A673 (cell line): ENCODE measurements around the gene SLC25A38. TPM values are rescaled to one million over a fixed set of nuclear protein-coding genes. Genes with fewer than 3 reads are reported as not detected.
"Not testable (repeated sequence)": the region's sequence is repeated elsewhere in the genome, so short reads cannot be mapped to it uniquely, and the experiment has no call there.

Experiments used
- BruUV-seq: library from RNA; stranded (reverse); fragments of 400-500 nt; replicated peaks from 2 replicates; lab custom pipeline; 2021; lab: Mats Ljungman, UMichigan
- CTCF ChIA-PET: fragments of 300-600 bp; sonication (Branson Sonifier 250); formaldehyde crosslinking; loops from one replicate; lab custom pipeline; 2022; ENCODE audit warnings: antibody characterized with exemption; lab: Charles Lee
- POLR2A ChIA-PET: fragments of 300-600 bp; sonication (Branson Sonifier 250); formaldehyde crosslinking; loops from one replicate; lab custom pipeline; 2022; ENCODE audit warnings: antibody characterized with exemption; ENCODE audit not compliant: low non-redundant PET; lab: Charles Lee
- DNase-seq: peaks from one replicate; pipeline ENCODE4 v3.0.0-alpha.2; 2015; ENCODE audit warnings: low spot score
- H3K27ac ChIP-seq: fragments of 200-600 bp; sonication (generic); 2 replicates; pipeline ENCODE4 v1.5.1; 2016; ENCODE audit warnings: mixed run types, low read depth, mild to moderate bottlenecking, mixed read lengths, antibody characterized with exemption, low read length; ENCODE audit not compliant: poor library complexity, severe bottlenecking
- H3K27me3 ChIP-seq: fragments of 200-600 bp; sonication (generic); replicated peaks from 2 replicates; pipeline ENCODE4 v1.6.1; 2017; ENCODE audit warnings: mixed run types, low read depth, mild to moderate bottlenecking, mixed read lengths, antibody characterized with exemption, low read length; ENCODE audit not compliant: insufficient read depth, poor library complexity
- H3K36me3 ChIP-seq: fragments of 200-600 bp; sonication (generic); 2 replicates; pipeline ENCODE4 v1.6.1; 2016; ENCODE audit warnings: mixed run types, mild to moderate bottlenecking, mixed read lengths, antibody characterized with exemption, low read length; ENCODE audit not compliant: insufficient read depth, poor library complexity, severe bottlenecking
- H3K4me1 ChIP-seq: fragments of 200-600 bp; sonication (generic); 2 replicates; pipeline ENCODE4 v1.6.1; 2017; ENCODE audit warnings: mixed run types, mild to moderate bottlenecking, mixed read lengths, antibody characterized with exemption, low read length; ENCODE audit not compliant: insufficient read depth, poor library complexity, severe bottlenecking
- H3K4me3 ChIP-seq: fragments of 200-600 bp; sonication (generic); 2 replicates; pipeline ENCODE4 v1.5.1; 2016; ENCODE audit warnings: low read depth, mixed run types, mild to moderate bottlenecking, mixed read lengths, low read length; ENCODE audit not compliant: poor library complexity, severe bottlenecking
- H3K9me3 ChIP-seq: fragments of 200-600 bp; sonication (generic); 2 replicates; pipeline ENCODE4 v1.6.1; 2016; ENCODE audit warnings: mixed run types, low read depth, mild to moderate bottlenecking, mixed read lengths, antibody characterized with exemption, low read length; ENCODE audit not compliant: poor library complexity, severe bottlenecking
- EZH2 ChIP-seq: fragments of 200-600 bp; sonication (generic); IDR thresholded peaks from 2 replicates; pipeline ENCODE4 v1.6.1; 2017; ENCODE audit warnings: borderline replicate concordance, low read depth, mild to moderate bottlenecking, mixed read lengths, antibody characterized with exemption, low read length; ENCODE audit not compliant: poor library complexity, severe bottlenecking
- intact Hi-C: fragments of 100-400 bp; cut with micrococcal nuclease; formaldehyde crosslinking; loops from one replicate; pipeline ENCODE4 v1.10.0; 2022; ENCODE audit not compliant: unreplicated experiment
- total RNA-seq: library from RNA; stranded (reverse); gene quantifications from 2 replicates; pipeline ENCODE4 v1.2.3, GENCODE V29; 2021
- TF ChIP-seq, protein P1 (sequence below): fragments of 300-800, 200-600 bp; sonication (generic); conservative IDR thresholded peaks from 2 replicates; pipeline ENCODE4 v1.5.1; 2017; ENCODE audit warnings: low read depth, mild to moderate bottlenecking, antibody characterized with exemption, low read length, moderate library complexity, mixed read lengths

The SLC25A38 gene
- total RNA-seq, 1 experiment from 2014 or later: 13.7 TPM

DNA sequence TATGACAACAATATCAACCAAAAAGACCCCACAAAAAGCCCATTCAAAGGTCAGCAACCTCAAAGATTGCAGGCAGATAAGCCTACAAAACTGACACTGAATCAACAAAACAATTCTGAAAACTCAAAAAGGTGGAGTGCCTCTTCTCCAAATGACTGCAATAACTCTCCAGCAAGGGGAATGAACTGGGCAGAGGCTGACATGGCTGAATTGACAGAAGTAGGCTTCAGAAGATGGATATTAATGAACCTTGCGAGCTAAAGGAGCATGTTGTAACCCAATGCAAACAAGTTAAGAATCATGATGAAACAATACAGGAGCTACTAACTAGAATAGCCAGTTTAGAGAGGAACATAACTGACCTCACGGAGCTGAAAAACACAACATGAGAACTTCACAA, 20.4 kb upstream of the SLC25A38 start:
- ChIA-PET POLR2A (no interaction called here), CTCF (no interaction called here)
- no peak for DNase-seq
- Histone ChIP-seq H3K36me3 (no peaks in the 10 kb centered on the region), H3K27ac (no peak overlapping the region), H3K27me3 (no peaks in the 10 kb centered on the region), H3K4me1 (no peaks in the 10 kb centered on the region), H3K9me3 (no peaks in the 10 kb centered on the region), H3K4me3 (no peak overlapping the region)
- no TSS peak for BruUV-seq
- intact Hi-C loops: no loop called here
- TF ChIP-seq, protein P1, sequence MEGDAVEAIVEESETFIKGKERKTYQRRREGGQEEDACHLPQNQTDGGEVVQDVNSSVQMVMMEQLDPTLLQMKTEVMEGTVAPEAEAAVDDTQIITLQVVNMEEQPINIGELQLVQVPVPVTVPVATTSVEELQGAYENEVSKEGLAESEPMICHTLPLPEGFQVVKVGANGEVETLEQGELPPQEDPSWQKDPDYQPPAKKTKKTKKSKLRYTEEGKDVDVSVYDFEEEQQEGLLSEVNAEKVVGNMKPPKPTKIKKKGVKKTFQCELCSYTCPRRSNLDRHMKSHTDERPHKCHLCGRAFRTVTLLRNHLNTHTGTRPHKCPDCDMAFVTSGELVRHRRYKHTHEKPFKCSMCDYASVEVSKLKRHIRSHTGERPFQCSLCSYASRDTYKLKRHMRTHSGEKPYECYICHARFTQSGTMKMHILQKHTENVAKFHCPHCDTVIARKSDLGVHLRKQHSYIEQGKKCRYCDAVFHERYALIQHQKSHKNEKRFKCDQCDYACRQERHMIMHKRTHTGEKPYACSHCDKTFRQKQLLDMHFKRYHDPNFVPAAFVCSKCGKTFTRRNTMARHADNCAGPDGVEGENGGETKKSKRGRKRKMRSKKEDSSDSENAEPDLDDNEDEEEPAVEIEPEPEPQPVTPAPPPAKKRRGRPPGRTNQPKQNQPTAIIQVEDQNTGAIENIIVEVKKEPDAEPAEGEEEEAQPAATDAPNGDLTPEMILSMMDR: no peak
- no peak for TF ChIP-seq EZH2

DNA sequence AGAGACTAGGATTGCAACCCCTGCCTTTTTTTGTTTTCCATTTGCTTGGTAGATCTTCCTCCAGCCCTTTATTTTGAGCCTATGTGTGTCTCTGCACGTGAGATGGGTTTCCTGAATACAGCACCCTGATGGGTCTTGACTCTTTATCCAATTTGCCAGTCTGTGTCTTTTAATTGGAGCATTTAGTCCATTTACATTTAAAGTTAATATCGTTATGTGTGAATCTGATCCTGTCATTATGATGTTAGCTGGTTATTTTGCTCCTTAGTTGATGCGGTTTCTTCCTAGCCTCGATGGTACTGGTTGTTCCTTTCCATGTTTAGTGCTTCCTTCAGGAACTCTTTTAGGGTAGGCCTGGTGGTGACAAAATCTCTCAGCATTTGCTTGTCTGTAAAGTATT, 12.7 kb upstream of the SLC25A38 start:
- CTCF ChIA-PET, H3K4me3 ChIP-seq, intact Hi-C loops, H3K36me3 ChIP-seq, H3K27me3 ChIP-seq, H3K4me1 ChIP-seq, DNase-seq, BruUV-seq, POLR2A ChIA-PET, H3K27ac ChIP-seq, H3K9me3 ChIP-seq: not testable (repeated sequence)

DNA sequence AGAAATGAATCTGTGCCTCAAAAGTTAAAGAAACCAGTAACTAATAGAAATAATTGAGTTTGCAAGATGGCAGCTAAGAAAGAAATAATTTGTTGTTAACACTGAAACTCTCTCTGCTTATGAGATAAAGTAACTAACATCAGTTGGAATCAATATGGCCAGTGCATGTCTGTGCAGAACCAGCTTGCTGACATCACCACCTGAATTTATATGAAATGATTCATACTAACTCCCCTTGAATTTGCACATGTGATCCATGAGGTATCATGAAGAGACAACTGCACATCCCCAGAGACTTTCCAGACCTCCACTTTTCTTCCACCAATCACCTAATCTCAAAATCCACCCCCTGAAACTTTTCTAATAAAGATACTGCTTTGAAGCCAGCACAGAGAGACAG, 10.3 kb upstream of the SLC25A38 start:
- intact Hi-C loops: no loop called here
- ChIA-PET CTCF (no interaction called here), POLR2A (no interaction called here)
- H3K27ac ChIP-seq: no peak overlapping the region
- no peaks in the 10 kb centered on the region for H3K4me1 ChIP-seq
- TF ChIP-seq, protein P1: no peak
- TF ChIP-seq EZH2: no peak
- BruUV-seq: no TSS peak
- no peak for DNase-seq
- H3K36me3 ChIP-seq: no peaks in the 10 kb centered on the region
- no peaks in the 10 kb centered on the region for H3K9me3 ChIP-seq
- peaks cover 15% of the 10 kb centered on the region for H3K27me3 ChIP-seq
- H3K4me3 ChIP-seq: no peak overlapping the region

DNA sequence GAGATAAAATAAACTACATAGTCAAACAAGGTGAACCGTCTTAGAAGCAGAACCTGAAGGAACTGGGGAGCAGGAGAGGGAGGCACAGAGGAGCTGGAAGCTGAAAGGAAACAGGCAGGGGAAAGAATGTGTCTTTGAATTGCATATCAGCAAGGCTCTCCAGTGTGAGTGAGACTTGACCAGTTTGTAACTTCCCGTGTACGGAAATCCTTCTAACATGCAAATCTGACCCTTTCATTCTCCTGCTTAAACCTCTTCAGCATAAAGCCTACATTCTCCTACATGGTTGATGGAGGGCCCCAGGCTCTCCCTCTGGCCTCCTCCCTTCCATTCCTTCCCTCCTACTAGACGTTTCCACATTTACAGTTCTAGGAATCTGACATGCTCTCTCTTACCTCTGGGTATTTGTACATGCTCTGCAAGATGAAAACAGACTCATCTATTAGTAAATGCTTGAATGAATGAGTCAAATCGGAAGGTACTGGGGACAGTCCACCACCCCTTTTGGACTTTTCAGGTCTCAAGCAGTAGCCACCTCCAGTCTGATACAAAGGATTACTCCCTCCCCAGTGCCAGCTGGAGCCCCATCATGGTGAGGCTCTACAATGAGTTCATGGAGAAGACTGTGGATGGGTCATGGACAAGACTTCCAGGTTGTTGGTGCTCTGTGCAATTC, 6.1 kb upstream of the SLC25A38 start:
- Histone ChIP-seq H3K27me3 (peaks cover 15% of the 10 kb centered on the region), H3K9me3 (no peaks in the 10 kb centered on the region), H3K36me3 (no peaks in the 10 kb centered on the region), H3K27ac (no peak overlapping the region), H3K4me3 (no peak overlapping the region), H3K4me1 (no peaks in the 10 kb centered on the region)
- ChIA-PET POLR2A (no interaction called here), CTCF (no interaction called here)
- intact Hi-C loops: no loop called here
- DNase-seq: no peak
- no peak for TF ChIP-seq EZH2
- TF ChIP-seq, protein P1: no peak
- no TSS peak for BruUV-seq
